ENCODE measurements around the gene OTOA. TPM values are rescaled to one million over a fixed set of nuclear protein-coding genes. Genes with fewer than 3 reads are reported as not detected.
"Not testable (repeated sequence)": the region's sequence is repeated elsewhere in the genome, so short reads cannot be mapped to it uniquely, and the experiment has no call there.

The OTOA gene
- polyA plus RNA-seq, 2 of the 4 experiments (the other 2 are of a cell fraction): 0.05 TPM; not detected in 1

DNA sequence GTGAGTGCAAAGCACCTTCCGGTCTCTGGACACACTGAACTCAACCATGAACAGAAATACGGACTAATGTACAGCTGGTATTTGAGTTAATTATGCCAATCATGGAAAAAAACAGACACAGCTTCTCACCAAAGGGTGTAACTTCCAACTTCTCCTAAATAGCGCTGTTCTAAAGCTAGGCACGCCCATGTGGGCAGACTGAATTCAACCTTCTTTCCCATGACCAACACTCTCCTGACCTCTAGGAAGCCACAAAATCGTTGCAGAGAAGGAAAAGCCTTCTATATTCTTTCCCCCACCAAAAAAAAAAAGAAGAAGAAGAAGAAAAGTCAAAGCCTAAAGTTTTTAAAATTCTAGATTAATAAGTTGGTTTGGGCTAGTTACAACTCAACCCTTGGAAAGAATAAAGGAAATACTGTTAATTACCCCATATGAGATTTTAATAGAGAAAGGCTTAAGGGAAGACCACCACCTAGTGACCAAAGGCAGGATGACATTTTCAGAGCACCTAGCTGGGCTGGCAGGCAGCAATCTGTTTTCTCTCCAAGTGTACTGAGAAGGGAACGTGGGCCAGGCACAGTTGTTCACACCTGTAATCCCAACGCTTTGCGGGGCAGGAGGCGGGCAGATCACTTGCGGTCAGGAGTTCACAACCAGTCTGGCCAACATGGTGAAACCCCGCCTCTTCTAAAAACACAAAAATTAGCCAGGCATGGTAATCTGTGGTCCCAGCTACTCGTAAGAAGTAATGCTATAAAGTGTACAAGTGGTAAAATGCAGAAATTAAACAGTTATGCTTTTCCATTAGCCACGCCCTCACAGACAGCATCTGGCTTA lies 138.0 kb downstream of the OTOA start:
- not testable (repeated sequence) for H3K27ac ChIP-seq, H3K4me3 ChIP-seq, H3K4me2 ChIP-seq, H3K4me1 ChIP-seq, H3K9me3 ChIP-seq, FAIRE-seq
- ATAC-seq (peak; percentile 89 to 93), DNase-seq (ENCODE audit: low read depth in 1 of 2, low spot score in 1 of 2) (peak in 1 of 2 experiments; percentile 64)
- CTCF ChIA-PET: interaction anchor here (0.5 to 1.1 kb wide), 12 partner anchors 75 to 1016 kb away, joined by 3 to 4 read pairs (median 3); no protein-coding TSS in a partner anchor
- WGBS (ENCODE audit: missing lambda C conversion rate): 52% methylated on average over 13 of the region's 13 CpGs
- POLR2A ChIA-PET: interaction anchor here (1.2 kb wide), 1 partner anchor 144 kb away, joined by 3 read pairs; no protein-coding TSS in a partner anchor
- TF ChIP-seq, protein P1, sequence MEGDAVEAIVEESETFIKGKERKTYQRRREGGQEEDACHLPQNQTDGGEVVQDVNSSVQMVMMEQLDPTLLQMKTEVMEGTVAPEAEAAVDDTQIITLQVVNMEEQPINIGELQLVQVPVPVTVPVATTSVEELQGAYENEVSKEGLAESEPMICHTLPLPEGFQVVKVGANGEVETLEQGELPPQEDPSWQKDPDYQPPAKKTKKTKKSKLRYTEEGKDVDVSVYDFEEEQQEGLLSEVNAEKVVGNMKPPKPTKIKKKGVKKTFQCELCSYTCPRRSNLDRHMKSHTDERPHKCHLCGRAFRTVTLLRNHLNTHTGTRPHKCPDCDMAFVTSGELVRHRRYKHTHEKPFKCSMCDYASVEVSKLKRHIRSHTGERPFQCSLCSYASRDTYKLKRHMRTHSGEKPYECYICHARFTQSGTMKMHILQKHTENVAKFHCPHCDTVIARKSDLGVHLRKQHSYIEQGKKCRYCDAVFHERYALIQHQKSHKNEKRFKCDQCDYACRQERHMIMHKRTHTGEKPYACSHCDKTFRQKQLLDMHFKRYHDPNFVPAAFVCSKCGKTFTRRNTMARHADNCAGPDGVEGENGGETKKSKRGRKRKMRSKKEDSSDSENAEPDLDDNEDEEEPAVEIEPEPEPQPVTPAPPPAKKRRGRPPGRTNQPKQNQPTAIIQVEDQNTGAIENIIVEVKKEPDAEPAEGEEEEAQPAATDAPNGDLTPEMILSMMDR (IDR thresholded peaks at IDR 0.05): peak; percentile 64
- TF ChIP-seq RAD21 (conservative IDR thresholded peaks at IDR 0.05 in 1 of 2, IDR thresholded peaks at IDR 0.05 in 1 of 2): peak; percentile 66 to 67
- peak; percentile 61 for TF ChIP-seq SMC3 (IDR thresholded peaks at IDR 0.05)

DNA sequence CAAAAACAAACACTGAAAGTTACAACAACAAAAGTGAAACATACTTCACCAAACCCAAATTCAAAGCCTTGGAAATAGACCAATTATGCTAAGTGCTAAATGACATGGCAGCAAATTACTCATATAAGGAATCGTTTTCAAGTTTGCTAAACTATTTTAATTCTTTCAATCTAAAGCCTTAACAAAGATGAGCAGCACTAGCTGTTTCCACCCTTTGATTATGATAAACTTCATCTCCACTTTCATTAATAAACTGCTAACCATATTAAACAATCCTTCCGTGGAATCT lies 138.6 kb downstream of the OTOA start:
- ChIA-PET CTCF (interaction anchor here (0.5 to 1.1 kb wide), 12 partner anchors 76 to 1015 kb away, joined by 3 to 4 read pairs (median 3); no protein-coding TSS in a partner anchor), POLR2A (interaction anchor here (1.2 kb wide), 1 partner anchor 145 kb away, joined by 3 read pairs; no protein-coding TSS in a partner anchor)
- not testable (repeated sequence) for FAIRE-seq; ATAC-seq; H3K4me2 ChIP-seq; H3K9me3 ChIP-seq; H3K4me1 ChIP-seq; DNase-seq (ENCODE audit: low read depth in 1 of 2, low spot score in 1 of 2); H3K27ac ChIP-seq; H3K4me3 ChIP-seq
- 48% methylated on average over 2 of the region's 2 CpGs for WGBS (ENCODE audit: missing lambda C conversion rate)

Small RNA genes lying within 50 kb of the gene (small RNA-seq; reads per million reads assigned to genes)
- gene RNU6-1005P: 0 to 194 (median 4.8) reads per million in 6 experiments
- 0 to 0.26 (median 0) reads per million in 6 experiments for gene RNU6-196P

Other genes starting within 250 kb of the OTOA start
- gene METTL9, start 64.4 kb upstream of the OTOA start, polyA plus RNA-seq (2011; rRNA removed): 110 and 124 TPM in 2 replicates
- 69.1 to 72.2 TPM (median 69.5 TPM) in 3 replicates for gene METTL9, start 64.4 kb upstream of the OTOA start, polyA plus RNA-seq (2017; fragmentation: RNase III; extraction: RNeasy Plus Mini Kit Qiagen cat#74134 plus additional on column Dnase treatment)
- not detected in 2 replicates for gene IGSF6, start 11.4 kb upstream of the OTOA start, polyA plus RNA-seq (2011; rRNA removed)
- gene IGSF6, start 11.4 kb upstream of the OTOA start, polyA plus RNA-seq (2017; fragmentation: RNase III; extraction: RNeasy Plus Mini Kit Qiagen cat#74134 plus additional on column Dnase treatment): not detected in 3 replicates
- 20.9 and 30.5 TPM in 2 replicates for gene NPIPB4, start 193.8 kb downstream of the OTOA start, polyA plus RNA-seq (2011; rRNA removed)
- 24.4 to 29.2 TPM (median 25.5 TPM) in 3 replicates for gene NPIPB4, start 193.8 kb downstream of the OTOA start, polyA plus RNA-seq (2017; fragmentation: RNase III; extraction: RNeasy Plus Mini Kit Qiagen cat#74134 plus additional on column Dnase treatment)

Measured in A549 (cell line).